GM19035 (cell line): Measurements from ENCODE around the gene YPEL1.
"Not testable (repeated sequence)": the region's sequence is repeated elsewhere in the genome, so short reads cannot be mapped to it uniquely, and the experiment has no call there.

ENCODE experiments used
- ATAC-seq: cut with Tn5 transposase; IDR thresholded peaks from one replicate; pipeline ENCODE4 v1.9.1; 2021; ENCODE audit not compliant: unreplicated experiment

Gene YPEL1

DNA sequence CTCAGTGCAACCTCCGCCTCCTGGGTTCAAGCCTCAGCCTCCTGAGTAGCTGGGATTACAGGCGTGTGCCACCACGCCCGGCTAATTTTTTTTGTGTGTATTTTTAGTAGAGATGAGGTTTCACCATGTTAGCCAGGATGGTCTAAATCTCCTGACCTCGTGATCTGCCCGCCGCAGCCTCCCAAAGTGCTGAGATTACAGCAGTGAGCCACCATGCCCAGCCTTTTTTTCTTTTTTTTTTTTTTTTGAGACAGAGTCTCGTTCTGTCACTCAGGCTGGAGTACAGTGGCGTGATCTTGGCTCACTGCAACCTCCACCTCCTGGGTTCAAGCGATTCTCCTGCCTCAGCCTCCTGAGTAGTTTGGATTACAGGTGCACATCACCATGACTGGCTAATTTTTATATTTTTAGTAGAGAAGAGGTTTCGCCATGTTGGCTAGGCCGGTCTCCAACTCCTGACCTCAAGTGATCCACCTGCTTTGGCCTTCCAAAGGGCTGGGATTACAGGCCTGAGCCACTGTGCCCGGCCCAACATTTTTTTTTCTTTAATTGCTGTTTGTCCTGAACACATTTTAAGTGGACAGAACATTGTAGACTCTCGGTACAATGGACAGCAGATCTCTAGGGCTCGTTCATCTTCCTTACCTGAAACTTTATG is 14.3 kb downstream of the YPEL1 start:
- not testable (repeated sequence) for ATAC-seq

DNA sequence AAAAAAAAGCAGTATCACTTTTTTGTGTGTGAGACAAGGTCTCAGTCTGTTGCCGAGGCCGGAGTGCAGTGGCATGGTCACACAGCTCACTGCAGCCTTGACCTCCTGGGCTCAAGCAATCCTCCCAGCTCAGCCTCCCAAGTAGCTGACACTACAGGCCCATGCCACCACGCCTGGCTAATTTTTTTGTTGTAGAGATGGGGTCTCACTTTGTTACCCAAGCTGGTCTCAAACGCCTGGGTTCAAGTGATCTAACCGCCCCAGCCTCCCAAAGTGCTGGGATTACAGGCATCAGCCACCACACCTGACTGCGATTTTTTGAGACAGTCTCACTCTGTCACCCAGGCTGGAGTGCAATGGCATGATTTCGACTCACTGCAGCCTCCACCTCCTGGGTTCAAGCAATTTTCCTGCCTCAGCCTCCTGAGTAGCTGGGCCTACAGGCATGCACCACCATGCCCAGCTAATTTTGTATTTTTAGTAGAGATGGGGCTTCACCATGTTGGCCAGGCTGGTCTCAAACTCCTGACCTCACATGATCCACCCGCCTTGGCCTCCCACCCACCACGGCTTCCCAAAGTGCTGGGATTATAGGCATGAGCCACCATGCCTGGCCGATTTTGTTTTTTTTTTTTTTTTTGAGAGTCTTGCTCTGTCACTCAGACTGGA is 15.3 kb downstream of the YPEL1 start:
- ATAC-seq, result not testable (repeated sequence)

GRCh38 chr22:21719024-21719423 is 16.6 kb downstream of the YPEL1 start:
- ATAC-seq, result no peak

- no peak for ATAC-seq
These were observed 17.1 kb downstream of the YPEL1 start for GRCh38 chr22:21718499-21718898.

GRCh38 chr22:21716395-21717122 is 19.0 kb downstream of the YPEL1 start:
- not testable (repeated sequence) for ATAC-seq

GRCh38 chr22:21714786-21715185 is 20.8 kb downstream of the YPEL1 start:
- no peak for ATAC-seq

DNA sequence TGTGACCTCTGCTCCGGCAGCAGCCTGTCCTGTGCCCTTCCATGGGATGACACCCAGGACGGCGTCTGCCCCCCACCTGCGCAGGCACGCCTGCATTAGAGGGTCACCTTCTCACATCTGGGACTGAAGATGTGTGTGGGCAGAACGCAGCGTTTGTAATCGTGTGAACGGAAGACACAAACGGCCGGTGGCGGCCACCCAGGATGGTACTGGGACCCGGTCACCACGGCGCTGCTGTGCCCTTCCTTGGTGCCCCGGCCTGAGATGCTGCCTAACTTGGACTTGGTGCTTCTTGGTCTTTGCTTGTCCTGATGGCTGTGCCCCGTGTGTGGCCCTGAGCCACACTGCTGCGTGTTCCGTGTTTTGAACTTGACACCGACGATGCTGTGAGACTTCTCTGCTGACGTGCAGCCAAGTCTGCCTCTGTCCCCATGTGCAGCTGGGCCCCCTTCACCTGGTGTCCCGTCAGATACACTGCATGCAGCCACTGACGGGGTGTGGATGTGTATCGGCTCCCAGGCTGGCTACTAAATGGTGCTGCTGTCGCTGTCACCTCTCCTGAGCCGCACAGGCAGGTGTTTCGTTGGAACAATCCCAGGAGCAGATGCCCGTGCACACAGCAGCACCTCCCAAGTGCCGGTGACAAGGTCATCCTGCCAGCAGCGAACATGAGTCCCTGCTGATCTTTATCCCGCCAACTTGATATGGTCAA is 21.4 kb downstream of the YPEL1 start:
- ATAC-seq, result no peak

DNA sequence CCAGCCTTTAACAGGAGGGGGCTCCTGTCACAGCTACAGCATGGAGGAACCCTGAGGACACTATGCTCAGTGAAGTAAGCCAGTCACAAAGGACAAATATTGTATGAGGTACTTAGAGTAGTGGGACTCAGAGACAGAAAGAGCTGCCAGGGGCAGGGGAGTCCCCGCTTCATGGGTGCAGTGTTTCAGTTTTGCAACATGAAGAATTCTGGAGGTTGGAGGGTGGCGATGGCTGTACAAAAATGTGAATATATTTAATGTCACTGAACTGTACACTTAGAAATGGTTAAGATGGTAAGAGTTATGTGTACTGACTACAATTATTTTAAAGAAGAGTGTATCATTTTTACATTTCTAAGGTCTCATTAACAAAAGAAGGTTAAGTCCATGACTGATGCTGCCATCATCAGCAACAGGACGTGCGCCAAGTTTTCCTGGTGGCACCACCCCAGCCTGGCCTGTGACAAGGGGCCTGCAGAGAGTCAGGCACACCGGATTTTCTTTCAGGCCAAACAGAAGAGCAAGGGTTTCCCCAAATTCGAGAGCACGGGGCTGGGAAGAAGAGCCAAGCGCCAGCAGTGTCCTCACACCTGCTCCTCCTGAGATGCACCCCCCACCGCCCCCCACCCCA is 22.1 kb downstream of the YPEL1 start:
- ATAC-seq, result no peak

GRCh38 chr22:21712751-21713427 is 22.7 kb downstream of the YPEL1 start:
- ATAC-seq, result no peak

DNA sequence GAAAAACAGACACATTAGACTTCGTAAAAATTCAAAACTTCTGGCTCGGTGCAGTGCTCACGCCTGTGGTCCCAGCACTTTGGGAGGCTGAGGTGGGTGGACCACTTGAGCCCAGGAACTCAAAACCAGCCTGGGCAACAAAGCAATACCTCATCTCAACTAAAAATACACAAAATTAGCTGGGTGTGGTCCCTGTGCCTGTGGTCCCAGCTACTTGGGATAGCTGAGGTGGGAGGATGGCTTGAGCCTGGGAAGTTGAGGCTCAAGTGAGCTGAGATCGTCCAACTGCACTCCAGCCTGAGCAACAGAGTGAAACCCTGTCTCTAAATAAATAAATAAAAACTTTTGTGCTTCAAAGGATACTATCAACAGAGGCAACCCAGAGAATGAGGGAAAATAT is 23.7 kb downstream of the YPEL1 start:
- no peak for ATAC-seq

- ATAC-seq, result no peak
These were observed 25.4 kb downstream of the YPEL1 start for GRCh38 chr22:21710156-21710555.

DNA sequence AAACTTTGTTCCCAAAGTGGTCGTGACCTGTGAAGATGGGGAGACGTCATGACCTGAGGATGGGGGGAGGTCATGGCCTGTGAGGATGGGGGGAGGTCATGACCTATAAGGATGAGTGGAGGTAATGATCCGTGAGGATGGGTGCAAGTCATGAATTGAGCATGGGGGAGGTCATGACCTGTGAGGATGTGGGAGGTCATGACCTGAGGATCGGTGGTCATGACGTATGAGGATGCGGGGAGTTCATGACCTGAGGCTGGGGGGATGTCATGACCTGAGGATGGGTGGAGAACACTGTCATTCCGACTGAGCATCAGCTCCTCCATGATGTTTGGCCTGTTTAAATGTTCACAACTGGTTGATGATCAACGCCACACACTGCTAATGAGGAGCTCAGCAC is 25.9 kb downstream of the YPEL1 start:
- ATAC-seq, result no peak

DNA sequence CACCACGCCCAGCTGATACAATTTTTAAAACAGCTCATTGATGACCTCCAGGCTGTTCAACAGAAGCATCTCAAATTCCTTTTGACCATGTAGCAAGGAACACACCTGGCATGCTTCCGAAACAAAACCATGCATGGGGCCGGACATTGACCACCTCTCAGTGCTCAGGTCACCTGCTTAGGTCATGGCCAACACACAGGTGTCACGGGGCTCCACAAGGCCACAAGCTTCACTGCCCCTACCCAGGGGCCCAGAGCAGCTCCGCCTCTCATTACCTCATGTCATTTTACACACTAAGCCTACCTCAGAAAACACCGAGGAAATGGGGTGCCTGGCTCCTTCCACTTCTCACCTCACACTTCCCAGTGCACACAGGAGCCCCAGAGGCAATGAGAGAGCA is 26.6 kb downstream of the YPEL1 start:
- no peak for ATAC-seq

GRCh38 chr22:21707677-21708076 is 27.9 kb downstream of the YPEL1 start:
- no peak for ATAC-seq

- ATAC-seq, result no peak
These were observed 31.8 kb downstream of the YPEL1 start for GRCh38 chr22:21703684-21704316.

DNA sequence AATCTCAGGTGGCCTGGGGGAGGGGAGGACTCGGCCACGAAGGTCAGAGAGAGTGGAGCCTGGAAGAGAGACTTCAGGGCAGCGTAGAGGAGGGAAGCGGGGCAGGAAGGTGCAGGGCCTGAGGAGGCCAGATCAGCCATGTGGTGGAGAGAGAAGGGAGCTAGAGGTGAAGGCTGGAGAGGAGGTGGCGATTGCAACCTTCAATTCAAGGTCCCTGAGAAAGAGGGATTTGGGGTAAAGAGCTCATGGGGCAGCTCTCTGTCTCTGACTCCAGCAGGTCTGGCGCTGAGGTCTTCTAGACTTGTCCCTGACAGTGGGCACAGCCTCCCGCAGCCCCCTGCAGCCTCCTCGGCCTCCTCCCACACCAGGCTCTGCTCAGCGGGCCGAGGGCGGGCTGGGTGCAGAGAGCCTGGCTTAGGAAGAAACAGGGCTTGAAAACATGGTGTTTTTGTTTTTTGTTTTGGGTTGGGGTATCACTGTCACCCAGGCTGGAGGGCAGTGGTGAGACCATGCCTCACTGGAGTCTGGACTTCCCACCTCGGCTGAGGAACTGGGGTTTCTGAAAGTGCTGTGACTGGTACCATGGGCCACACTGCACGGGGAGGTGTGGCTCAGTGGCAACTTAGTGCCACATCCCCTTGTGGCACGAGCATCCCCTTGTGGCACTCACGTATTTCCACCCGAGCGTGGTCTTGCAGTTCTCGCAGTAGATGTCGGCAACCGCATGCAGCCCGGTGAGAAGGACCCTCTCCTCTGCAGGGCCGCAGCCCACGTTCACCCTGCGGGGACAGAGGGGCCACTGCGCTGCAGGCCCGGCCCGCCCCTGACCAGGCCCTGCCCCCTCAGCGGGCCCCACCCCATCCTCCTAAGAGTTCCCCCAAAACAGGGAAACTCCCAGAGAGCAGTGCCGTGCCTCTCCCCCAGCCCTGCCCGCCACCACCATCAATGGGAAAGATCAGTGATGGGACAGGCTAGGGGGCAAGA is 32.6 kb downstream of the YPEL1 start:
- ATAC-seq, result no peak

- ATAC-seq, result no peak
These were observed 33.5 kb downstream of the YPEL1 start for GRCh38 chr22:21702094-21702493.

- ATAC-seq, result no peak
These were observed 34.1 kb downstream of the YPEL1 start for GRCh38 chr22:21701384-21701971.
